NT2/D1 (cell line): ENCODE measurements around the gene MRPS6.

Source experiments
- DNase-seq: peaks from one replicate; pipeline ENCODE4 v3.0.0-alpha.2; 2011; ENCODE audit warnings: low read depth, low spot score
- H3K27me3 ChIP-seq: 2 replicates; pipeline ENCODE4 v1.6.0; 2011; ENCODE audit warnings: mild to moderate bottlenecking; ENCODE audit not compliant: insufficient read length, insufficient read depth
- H3K36me3 ChIP-seq: 2 replicates; pipeline ENCODE4 v1.6.1; 2011; ENCODE audit warnings: mild to moderate bottlenecking, low read length, mixed read lengths; ENCODE audit not compliant: insufficient read depth, insufficient read length
- H3K4me1 ChIP-seq: 2 replicates; pipeline ENCODE4 v1.5.1; 2011; ENCODE audit not compliant: insufficient read depth, insufficient read length
- H3K4me3 ChIP-seq: 2 replicates; pipeline ENCODE4 v1.5.1; 2011; ENCODE audit warnings: low read depth; ENCODE audit not compliant: insufficient read length
- H3K9ac ChIP-seq: 2 replicates; pipeline ENCODE4 v1.6.0; 2011; ENCODE audit warnings: low read depth; ENCODE audit not compliant: insufficient read length
- H3K9me3 ChIP-seq: 2 replicates; pipeline ENCODE4 v1.5.1; 2011; ENCODE audit warnings: mild to moderate bottlenecking, low read length; ENCODE audit not compliant: insufficient read depth
- SUZ12 ChIP-seq: IDR thresholded peaks from 2 replicates; pipeline ENCODE4 v1.6.1; 2011; ENCODE audit not compliant: insufficient read length, insufficient read depth; ENCODE audit errors: extremely low read depth
- YY1 ChIP-seq: IDR thresholded peaks from 2 replicates; pipeline ENCODE4 v1.6.1; 2011; ENCODE audit not compliant: insufficient read length, insufficient read depth
- ZNF274 ChIP-seq: IDR thresholded peaks from 2 replicates; pipeline ENCODE4 v1.6.1; 2011; ENCODE audit warnings: mild to moderate bottlenecking, low read depth, low read length

The MRPS6 gene

DNA sequence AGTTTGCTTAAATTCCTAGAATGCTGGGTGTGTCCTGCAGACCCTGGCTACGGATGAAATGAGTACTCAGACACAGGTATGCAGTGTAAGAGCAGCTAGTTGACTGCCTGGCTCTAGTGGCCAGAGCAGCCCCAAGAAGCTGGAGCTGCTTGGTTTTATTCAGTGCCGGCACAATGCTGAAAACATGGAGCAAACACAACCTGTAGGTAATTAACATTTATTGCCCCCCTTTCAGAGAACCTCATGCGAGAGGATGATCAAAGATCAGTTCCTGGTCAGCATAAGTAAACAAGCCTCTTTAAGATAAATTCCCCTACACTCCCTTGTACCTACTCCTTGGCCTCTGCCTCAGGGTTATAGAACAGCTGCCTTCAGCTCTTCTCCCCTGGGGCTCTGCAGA is 43.2 kb downstream of the MRPS6 start:
- TF ChIP-seq SUZ12 (no peak), ZNF274 (no peak), YY1 (no peak)
- DNase-seq: no peak
- peaks cover 2% of the 10 kb centered on the region for H3K4me1 ChIP-seq
- no peaks in the 10 kb centered on the region for H3K27me3 ChIP-seq
- peaks cover 30% of the 10 kb centered on the region for H3K36me3 ChIP-seq
- no peak overlapping the region for H3K4me3 ChIP-seq
- H3K9ac ChIP-seq: no peak overlapping the region
- peaks cover 48% of the 10 kb centered on the region for H3K9me3 ChIP-seq

DNA sequence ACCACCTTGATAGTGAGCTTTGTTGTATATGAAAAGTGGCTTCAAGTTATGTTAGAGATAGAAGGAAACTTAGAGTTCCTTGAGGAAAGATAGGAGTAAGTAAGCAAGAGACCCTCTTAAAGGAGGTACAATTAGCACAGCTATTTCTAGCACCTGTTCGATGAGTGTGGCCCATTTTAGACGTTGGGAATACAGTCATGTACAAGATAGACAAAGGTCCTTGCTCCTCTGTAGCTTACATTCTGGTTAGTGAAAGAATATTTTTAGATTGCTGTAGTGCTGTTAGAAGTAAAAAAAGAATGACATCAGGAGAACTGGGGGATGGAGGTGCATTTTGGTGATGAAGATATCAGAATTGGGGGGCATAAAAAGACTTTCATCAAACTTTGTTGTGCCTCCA is 47.5 kb downstream of the MRPS6 start:
- Histone ChIP-seq H3K9me3 (peaks cover 30% of the 10 kb centered on the region), H3K4me1 (no peaks in the 10 kb centered on the region), H3K36me3 (peaks cover 40% of the 10 kb centered on the region), H3K9ac (no peak overlapping the region), H3K4me3 (no peak overlapping the region), H3K27me3 (no peaks in the 10 kb centered on the region)
- DNase-seq: no peak
- TF ChIP-seq SUZ12: no peak
- TF ChIP-seq YY1: no peak
- TF ChIP-seq ZNF274: no peak

DNA sequence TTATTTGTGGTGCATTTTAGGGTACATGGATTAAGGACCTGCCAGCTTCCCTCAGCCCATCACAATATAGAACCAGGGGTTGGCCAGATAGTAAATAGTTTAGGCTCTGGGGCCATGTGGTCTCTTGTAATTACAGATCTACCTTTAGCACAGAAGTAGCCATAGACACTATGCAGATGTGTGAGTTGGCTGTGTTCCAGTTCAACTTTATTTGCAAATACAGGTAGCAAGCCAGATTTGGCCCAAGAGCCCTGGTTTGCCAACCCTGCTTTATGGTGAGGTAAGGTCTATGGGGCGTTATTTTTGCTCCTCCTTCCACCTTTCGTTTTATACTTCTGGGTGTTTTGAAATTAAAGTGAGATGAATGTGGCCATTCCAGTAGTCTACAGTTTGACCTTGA is 48.7 kb downstream of the MRPS6 start:
- peaks cover 3% of the 10 kb centered on the region for H3K4me1 ChIP-seq
- TF ChIP-seq SUZ12: no peak
- TF ChIP-seq ZNF274: no peak
- no peak for TF ChIP-seq YY1
- no peak overlapping the region for H3K4me3 ChIP-seq
- no peaks in the 10 kb centered on the region for H3K27me3 ChIP-seq
- H3K36me3 ChIP-seq: peaks cover 41% of the 10 kb centered on the region
- DNase-seq: no peak
- peaks cover 18% of the 10 kb centered on the region for H3K9me3 ChIP-seq
- no peak overlapping the region for H3K9ac ChIP-seq

DNA sequence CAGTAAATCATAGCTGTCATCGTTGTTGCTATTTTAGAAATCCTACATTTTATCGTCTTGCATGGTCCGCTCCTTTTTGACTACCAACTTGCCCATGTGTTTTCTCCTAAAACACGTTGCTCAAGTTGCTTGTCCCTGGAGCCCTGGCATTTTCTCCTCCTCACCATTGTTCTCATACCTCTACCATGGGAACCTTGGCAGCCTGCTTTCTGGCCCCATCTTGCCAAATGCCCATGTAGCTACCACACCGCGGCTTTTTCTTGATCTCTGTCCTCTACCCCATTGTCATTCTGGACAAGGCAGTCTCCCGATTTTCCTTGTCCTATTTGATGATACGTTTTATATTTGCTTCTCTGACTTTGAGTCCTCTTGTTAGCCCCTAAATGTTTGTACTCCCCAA is 50.2 kb downstream of the MRPS6 start:
- Histone ChIP-seq H3K36me3 (peaks cover 44% of the 10 kb centered on the region), H3K9ac (no peak overlapping the region), H3K4me3 (no peak overlapping the region), H3K9me3 (peaks cover 8% of the 10 kb centered on the region; the same call in 1 of the 2 replicates), H3K4me1 (peaks cover 3% of the 10 kb centered on the region), H3K27me3 (no peaks in the 10 kb centered on the region)
- TF ChIP-seq SUZ12 (no peak), YY1 (no peak), ZNF274 (no peak)
- DNase-seq: no peak

DNA sequence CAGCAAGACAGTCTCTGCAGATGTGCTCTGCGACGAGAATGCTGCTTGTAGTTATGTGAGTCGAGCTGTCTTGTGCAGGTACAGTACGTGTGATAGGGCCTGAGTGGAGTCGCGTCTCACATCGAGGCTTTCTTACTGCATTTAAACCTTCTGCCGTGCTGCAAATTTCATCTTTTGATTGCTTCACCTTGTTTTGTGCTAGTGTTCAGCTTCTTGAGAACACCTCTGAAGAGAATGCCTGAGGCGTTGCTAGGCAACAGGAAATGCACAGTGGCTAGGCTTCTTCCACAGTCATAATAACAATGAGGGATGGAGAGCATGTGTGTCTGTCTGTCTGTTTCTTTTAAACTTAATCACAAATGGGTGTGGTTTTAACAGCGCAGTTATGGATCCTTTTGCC is 52.9 kb downstream of the MRPS6 start:
- Histone ChIP-seq H3K9ac (no peak overlapping the region), H3K36me3 (peaks cover 49% of the 10 kb centered on the region), H3K27me3 (no peaks in the 10 kb centered on the region), H3K9me3 (peaks cover 8% of the 10 kb centered on the region; the same call in 1 of the 2 replicates), H3K4me3 (no peak overlapping the region), H3K4me1 (peaks cover 3% of the 10 kb centered on the region)
- TF ChIP-seq YY1 (no peak), ZNF274 (no peak), SUZ12 (no peak)
- no peak for DNase-seq

DNA sequence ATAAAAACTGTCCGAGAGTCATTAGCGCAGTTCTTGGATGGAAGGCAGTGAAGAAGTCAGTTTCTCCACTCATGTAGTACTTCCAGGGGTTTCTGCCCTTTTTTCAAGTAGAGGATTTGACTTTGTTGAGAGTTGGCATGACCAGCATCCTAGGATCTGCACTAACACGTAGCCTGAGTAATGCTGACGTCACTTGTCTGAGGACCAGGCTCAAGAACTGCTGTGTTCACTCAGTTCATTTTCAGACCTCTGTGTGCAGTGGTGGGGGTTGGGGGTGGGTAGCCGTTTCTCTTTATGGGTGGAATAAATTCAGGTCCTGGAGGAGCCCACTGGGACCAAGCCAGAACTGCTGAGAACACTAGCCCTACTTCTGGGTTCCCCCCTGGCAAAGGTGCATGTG is 53.3 kb downstream of the MRPS6 start:
- Histone ChIP-seq H3K9ac (no peak overlapping the region), H3K36me3 (peaks cover 53% of the 10 kb centered on the region), H3K4me3 (no peak overlapping the region), H3K9me3 (peaks cover 8% of the 10 kb centered on the region; the same call in 1 of the 2 replicates), H3K27me3 (no peaks in the 10 kb centered on the region), H3K4me1 (peaks cover 3% of the 10 kb centered on the region)
- TF ChIP-seq YY1 (no peak), ZNF274 (no peak), SUZ12 (no peak)
- no peak for DNase-seq

DNA sequence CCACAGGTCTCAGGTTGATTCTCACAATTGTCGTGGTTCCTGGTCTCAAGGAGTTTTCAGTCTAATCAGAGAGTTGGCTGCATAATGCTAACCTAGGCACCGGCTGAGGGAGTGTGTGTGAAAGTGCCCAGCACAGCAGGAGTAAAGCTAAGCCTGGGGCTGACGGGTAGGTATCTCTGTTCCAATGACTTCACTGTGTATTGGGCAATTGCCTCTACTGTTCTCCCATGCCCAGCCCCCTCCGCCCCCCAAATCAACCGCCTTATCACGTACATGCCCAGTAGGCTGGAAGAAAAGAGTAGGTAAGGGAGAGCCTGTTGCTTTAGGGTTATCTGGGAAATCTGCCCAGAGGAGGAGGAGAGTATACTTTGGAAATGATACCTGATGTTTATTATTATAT is 54.7 kb downstream of the MRPS6 start:
- H3K27me3 ChIP-seq: no peaks in the 10 kb centered on the region
- peaks cover 3% of the 10 kb centered on the region for H3K4me1 ChIP-seq
- TF ChIP-seq ZNF274 (no peak), SUZ12 (no peak), YY1 (no peak)
- H3K9ac ChIP-seq: no peak overlapping the region
- H3K36me3 ChIP-seq: peaks cover 63% of the 10 kb centered on the region
- peaks cover 8% of the 10 kb centered on the region; the same call in 1 of the 2 replicates for H3K9me3 ChIP-seq
- H3K4me3 ChIP-seq: no peak overlapping the region
- no peak for DNase-seq
